T-helper 1 cell treated with Interleukin-12 subunit alpha and Interleukin-12 subunit beta and Interleukin-4 antibody, amounts not matched to agents 30 μg/mL and 1 μg/mL, for 36 hours (primary cell): ENCODE data around the gene TBC1D16.

Source experiments
- H3K27ac Mint-ChIP-seq: one replicate; pipeline ENCODE4 v1.8.0; 2021; ENCODE audit warnings: mild to moderate bottlenecking, mixed read lengths
- H3K27me3 Mint-ChIP-seq: one replicate; pipeline ENCODE4 v1.8.0; 2021; ENCODE audit warnings: low read depth, mixed read lengths
- H3K36me3 Mint-ChIP-seq: one replicate; pipeline ENCODE4 v1.8.0; 2021; ENCODE audit warnings: low read depth, mixed read lengths
- H3K4me1 Mint-ChIP-seq: one replicate; pipeline ENCODE4 v1.8.0; 2021; ENCODE audit warnings: low read depth, mixed read lengths
- H3K4me3 Mint-ChIP-seq: one replicate; pipeline ENCODE4 v1.8.0; 2021; ENCODE audit warnings: mild to moderate bottlenecking, moderate library complexity, mixed read lengths
- H3K9me3 Mint-ChIP-seq: one replicate; pipeline ENCODE4 v1.8.0; 2021; ENCODE audit warnings: mixed read lengths

The TBC1D16 gene

DNA sequence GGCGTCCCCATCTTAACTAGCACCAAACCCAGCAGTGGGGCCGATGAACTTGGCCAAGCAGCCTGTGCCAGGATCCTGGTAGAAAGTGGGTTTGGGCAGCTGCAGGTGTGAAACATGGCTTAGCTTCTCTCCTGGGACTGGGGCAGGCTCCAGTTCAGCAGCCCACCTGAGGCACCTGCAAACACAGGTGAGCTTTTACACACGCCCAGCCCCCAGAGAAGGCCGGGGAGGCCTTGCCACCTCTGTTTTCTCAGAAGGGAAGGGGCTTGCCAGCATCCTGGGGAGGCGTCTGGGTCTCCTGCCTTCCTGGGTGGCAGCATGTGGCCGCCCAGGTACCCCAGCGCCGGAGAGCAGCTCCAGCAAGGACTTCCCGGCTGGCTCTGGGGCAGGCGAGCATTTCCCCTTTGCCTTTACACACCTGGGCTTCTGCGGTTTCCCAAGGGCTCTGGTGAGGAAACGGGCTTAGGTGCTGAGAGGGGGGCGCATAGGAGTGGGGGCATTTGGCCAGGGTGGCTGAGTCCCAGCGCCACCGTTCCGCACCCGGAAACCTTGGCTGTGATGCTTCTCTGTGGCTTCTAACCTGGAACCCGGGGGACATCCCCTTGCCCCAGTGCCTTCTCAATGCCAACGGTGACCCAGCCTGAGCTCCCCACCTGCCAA lies 114.8 kb downstream of the TBC1D16 start:
- Mint-ChIP-seq H3K9me3 (no peaks in the 10 kb centered on the region), H3K4me3 (no peak overlapping the region), H3K36me3 (no peaks in the 10 kb centered on the region), H3K27me3 (no peaks in the 10 kb centered on the region), H3K4me1 (peaks cover 2% of the 10 kb centered on the region), H3K27ac (no peak overlapping the region)

DNA sequence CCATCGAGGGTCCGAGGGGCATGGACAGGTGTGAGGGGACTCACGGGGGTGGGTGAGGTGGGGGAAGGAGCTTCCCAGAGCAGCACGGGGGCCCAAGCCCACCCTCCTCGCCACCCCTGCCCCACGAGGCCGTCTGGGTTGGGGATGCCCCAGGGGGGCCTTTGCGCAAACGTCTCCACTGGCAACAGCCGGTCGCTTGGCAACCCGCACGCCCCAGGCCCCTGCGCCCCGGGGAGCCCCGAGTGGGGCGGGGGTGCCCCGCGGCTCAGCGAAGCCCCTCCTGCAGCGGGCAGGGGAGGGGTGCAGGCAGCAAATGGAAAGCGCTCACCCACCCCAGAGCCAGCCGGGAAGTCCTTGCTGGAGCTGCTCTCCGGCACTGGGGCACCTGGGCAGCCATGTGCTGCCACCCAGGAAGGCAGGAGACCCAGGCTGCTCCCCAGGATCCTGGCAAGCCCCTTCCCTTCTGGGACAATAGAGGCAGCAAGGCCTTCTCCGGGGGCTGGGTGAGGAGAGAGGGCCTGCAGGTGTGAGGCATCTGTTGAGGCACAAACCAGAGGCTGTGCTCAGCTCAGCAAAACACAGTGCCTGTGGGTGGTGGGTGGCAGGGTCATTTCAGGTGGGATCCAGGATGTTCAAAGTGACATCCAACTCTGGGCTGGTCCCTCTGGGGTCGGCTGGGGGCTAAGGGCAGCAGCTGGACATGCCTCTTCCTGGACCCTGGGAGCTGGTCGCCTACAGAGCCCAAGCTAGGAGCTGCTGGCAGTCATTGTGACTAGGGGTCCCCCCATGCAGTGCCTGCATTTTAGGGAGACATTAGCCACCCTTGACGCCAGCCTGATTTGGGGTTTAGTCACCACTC lies 115.6 kb downstream of the TBC1D16 start:
- Mint-ChIP-seq H3K27me3 (no peaks in the 10 kb centered on the region), H3K4me1 (peaks cover under 1% of the 10 kb centered on the region), H3K36me3 (no peaks in the 10 kb centered on the region), H3K4me3 (no peak overlapping the region), H3K9me3 (no peaks in the 10 kb centered on the region), H3K27ac (no peak overlapping the region)

DNA sequence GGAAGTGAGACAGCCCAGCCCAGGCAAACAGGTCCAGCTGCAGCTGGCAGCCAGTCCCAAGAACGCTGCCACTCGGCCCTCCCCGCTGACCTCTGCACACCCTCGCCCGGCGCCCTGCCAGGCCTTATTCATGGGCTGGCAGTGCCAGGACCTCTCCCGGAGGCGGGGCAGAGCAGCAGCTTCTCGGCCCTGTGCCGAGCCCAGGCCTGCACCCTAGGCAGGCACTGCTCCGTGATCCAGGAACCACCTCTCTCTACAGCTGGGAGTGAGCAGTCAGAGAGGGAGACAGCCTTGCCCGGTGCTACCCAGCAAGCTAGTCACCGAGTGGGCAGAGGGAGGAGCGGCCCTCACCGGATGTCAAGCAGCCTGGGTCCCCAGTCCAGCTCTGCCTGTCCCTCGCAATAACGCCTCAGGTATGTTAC lies 116.5 kb downstream of the TBC1D16 start:
- Mint-ChIP-seq H3K36me3 (no peaks in the 10 kb centered on the region), H3K27me3 (no peaks in the 10 kb centered on the region), H3K9me3 (no peaks in the 10 kb centered on the region), H3K4me1 (no peaks in the 10 kb centered on the region), H3K4me3 (no peak overlapping the region), H3K27ac (no peak overlapping the region)

DNA sequence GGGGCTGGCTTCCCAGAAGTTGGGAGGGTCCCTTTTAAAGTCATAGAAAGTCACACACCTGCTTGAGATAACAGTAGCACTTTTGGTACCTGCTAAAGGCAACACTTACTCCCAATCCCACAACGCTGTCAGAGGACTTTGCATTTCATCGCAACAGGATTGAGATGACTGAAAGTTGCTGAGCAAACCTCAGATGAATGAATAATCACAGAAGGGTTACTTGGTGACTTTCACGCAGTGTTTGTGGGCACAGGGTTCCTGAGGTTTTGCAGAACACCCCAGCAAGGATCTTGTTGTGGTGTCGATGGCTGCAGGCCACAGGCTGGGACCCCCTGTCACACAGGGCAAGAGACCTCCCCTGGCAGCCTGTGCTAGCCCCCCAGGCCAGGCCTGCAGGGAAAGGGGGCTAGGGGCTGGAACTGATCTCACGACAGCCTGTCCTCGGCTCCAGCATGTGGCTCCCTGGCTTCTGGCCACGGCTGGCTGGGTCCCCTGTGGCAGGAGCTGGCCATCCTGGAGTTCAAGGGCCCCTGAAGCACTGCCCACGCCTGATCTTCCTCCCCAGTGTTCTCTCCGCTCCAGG lies 117.0 kb downstream of the TBC1D16 start:
- H3K4me3 Mint-ChIP-seq, result no peak overlapping the region

DNA sequence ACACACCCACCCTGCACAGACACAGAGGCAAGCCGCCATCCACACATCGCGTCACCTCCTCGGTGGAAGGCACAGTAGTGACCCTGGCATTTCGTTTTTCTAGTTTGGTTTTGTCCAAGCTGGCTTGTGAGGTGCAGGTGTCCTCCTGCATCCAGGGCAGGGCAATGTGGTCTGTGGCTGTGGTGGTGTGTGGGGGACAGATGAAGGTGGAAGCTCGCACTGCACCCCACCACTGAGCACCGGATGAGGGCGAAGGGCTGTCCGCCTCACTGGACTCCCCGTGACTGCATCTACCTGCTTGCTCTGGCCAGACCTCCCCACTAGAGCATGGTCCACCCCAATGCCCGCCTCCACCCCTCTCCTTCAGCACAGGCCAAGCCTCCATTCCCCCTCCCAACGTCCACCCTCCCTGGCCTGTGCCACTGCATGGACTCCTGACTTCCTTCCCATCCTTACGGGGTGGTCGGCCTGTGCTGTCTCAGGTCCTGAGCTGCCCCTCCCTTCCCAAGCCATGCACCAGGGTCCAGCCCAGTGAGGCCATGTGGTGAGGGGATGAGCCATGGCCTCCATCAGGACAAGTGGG lies 117.7 kb downstream of the TBC1D16 start:
- no peak overlapping the region for H3K4me3 Mint-ChIP-seq
- H3K27ac Mint-ChIP-seq, result no peak overlapping the region

More for the DNA sequence above, 117.0 kb downstream of the TBC1D16 start:
- Mint-ChIP-seq H3K4me1 (no peaks in the 10 kb centered on the region), H3K27me3 (no peaks in the 10 kb centered on the region), H3K36me3 (no peaks in the 10 kb centered on the region), H3K27ac (no peak overlapping the region), H3K9me3 (no peaks in the 10 kb centered on the region)

DNA sequence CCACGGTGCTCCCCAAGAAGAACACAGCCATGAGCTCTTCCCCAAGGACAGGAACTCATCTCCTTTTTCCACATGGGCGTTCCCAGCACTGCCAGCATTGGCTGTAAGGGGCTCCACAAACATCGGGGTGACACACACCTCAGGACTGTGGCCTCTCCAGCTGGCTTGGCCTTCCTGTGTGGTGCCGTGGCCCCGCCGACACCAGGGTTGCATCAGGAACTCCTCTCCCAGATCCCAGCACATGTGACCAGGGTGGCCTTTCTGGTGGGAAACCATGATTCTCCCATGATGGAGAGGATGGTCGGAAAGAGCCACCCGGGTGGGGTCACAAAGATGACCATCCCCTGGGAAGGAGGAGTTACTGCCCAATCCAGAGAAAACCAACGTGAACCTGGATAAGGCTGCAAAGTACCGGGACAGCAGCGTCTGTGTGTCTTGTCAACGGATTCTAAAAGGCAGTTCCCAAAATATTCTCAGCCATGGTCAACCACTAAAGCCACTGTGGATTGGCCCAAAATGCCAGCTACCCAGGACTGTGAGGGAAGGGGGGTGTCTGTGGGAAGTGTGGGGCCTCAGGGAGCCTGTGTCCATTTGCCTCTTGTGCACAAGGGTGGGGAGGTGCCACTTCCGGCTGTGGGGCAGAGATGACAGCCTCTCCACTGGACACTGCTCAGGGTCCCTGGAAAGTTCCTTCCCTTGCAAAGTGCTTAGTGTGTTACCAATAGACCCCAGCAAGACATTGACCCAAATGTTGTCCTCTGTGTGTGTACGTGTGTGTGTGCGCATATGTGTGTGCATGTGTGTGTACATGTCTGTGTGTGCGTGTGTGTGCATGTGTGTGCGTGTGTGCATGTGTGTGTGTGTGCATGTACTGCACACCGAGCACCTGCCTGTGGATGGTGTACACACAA lies 118.4 kb downstream of the TBC1D16 start:
- H3K4me1 Mint-ChIP-seq, result no peaks in the 10 kb centered on the region
- no peaks in the 10 kb centered on the region for H3K27me3 Mint-ChIP-seq
- H3K4me3 Mint-ChIP-seq, result no peak overlapping the region
- no peak overlapping the region for H3K27ac Mint-ChIP-seq
- H3K36me3 Mint-ChIP-seq, result no peaks in the 10 kb centered on the region
- no peaks in the 10 kb centered on the region for H3K9me3 Mint-ChIP-seq

More for the DNA sequence above, 117.7 kb downstream of the TBC1D16 start:
- Mint-ChIP-seq H3K9me3 (no peaks in the 10 kb centered on the region), H3K4me1 (no peaks in the 10 kb centered on the region), H3K27me3 (no peaks in the 10 kb centered on the region), H3K36me3 (no peaks in the 10 kb centered on the region)

DNA sequence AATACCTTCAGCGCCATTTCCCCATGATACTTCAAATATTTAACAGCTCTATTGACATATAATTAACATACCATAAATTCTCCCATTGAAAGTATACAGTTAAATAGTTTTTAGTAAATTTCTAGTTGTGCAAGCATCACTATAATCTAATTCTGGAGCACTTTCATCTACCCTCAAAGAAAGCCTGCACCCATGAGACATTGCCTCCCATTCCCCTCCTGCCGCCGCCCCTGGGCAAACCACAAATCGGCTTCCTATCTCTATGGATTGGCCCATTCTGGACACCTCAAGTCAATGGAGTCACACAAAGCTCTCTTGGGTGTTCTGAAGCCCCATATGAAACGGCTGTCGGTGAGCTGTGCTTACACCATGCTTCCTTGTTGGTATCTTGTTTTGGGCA lies 119.2 kb downstream of the TBC1D16 start:
- H3K9me3 Mint-ChIP-seq, result no peaks in the 10 kb centered on the region
- no peak overlapping the region for H3K27ac Mint-ChIP-seq
- no peak overlapping the region for H3K4me3 Mint-ChIP-seq
- no peaks in the 10 kb centered on the region for H3K36me3 Mint-ChIP-seq
- no peaks in the 10 kb centered on the region for H3K27me3 Mint-ChIP-seq
- no peaks in the 10 kb centered on the region for H3K4me1 Mint-ChIP-seq

DNA sequence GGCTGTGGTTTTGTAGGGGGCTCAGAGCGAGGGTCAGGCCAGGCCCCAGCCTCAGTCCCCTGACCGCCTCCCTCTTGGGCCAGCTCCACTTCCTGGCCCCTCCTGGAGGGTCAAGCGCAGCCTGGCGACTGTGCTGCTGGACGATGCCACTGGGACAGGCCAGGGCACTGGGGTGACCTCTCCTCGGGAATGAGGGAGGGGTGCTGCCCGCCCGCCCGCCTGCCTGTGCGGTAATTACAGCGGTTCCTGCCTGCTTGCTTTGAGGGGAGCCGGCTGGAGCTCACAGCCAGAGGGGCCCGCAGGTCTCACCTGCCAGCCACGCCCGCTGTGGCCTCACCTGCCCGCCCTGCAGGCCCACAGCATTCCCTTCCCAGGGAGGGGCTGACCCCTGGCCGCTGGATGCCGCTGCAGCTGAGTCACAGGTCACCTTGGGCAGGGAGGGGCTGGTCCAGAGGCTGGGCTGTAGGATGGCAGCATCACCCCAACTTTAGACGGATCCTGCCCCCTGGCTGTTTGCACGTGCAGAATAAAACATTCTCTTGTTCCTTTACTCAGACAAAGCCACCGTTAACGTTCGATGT lies 119.7 kb downstream of the TBC1D16 start:
- no peak overlapping the region for H3K27ac Mint-ChIP-seq
- H3K9me3 Mint-ChIP-seq, result no peaks in the 10 kb centered on the region
- H3K4me1 Mint-ChIP-seq, result no peaks in the 10 kb centered on the region
- no peaks in the 10 kb centered on the region for H3K36me3 Mint-ChIP-seq
- no peaks in the 10 kb centered on the region for H3K27me3 Mint-ChIP-seq
- no peak overlapping the region for H3K4me3 Mint-ChIP-seq

DNA sequence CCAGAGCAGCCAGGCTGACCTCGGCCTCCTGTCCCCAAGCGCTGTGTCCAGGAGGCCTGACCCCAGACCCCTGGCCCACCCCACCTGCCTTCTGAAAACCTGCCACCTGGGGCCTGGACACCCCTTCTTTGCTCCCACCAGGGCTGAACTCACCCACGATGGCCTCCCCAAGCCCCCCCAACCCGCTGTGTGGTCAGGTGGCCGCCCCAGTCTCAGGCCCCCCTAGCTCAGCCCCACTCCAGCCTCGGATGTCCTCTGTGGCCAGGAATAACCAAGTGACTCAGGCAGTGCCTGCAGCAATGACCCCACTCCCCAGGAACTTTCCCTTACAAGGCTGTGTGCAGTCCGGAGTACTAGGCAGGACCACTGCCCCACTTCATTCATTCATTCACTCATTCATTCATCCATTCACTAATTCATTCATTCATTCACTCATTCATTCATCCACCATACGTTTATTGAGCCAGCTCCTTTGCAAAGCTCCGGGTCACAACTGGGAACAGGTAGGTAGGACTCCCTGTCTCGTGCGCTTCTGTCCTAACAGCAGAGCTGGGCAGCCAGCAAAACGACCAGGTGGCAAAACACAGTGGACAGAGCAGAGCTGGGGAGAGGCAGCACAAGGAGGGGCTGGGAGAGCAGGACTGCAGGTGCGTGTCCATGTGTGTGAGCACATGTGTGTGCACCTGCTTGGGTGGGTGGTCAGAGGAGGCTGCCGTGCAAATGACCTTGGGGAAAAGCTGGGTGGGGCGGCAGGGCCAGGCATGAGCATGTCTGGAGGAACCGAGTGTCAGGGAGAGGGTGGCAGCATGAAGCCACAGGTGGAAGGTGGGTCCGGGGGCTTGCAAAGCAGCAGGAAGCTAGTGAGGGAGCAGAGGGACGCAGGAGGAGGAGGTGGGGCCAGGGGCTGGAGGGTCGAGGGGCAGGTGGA lies 120.6 kb downstream of the TBC1D16 start:
- no peaks in the 10 kb centered on the region for H3K9me3 Mint-ChIP-seq
- no peak overlapping the region for H3K27ac Mint-ChIP-seq
- no peaks in the 10 kb centered on the region for H3K4me1 Mint-ChIP-seq
- no peak overlapping the region for H3K4me3 Mint-ChIP-seq
- H3K27me3 Mint-ChIP-seq, result no peaks in the 10 kb centered on the region
- no peaks in the 10 kb centered on the region for H3K36me3 Mint-ChIP-seq

DNA sequence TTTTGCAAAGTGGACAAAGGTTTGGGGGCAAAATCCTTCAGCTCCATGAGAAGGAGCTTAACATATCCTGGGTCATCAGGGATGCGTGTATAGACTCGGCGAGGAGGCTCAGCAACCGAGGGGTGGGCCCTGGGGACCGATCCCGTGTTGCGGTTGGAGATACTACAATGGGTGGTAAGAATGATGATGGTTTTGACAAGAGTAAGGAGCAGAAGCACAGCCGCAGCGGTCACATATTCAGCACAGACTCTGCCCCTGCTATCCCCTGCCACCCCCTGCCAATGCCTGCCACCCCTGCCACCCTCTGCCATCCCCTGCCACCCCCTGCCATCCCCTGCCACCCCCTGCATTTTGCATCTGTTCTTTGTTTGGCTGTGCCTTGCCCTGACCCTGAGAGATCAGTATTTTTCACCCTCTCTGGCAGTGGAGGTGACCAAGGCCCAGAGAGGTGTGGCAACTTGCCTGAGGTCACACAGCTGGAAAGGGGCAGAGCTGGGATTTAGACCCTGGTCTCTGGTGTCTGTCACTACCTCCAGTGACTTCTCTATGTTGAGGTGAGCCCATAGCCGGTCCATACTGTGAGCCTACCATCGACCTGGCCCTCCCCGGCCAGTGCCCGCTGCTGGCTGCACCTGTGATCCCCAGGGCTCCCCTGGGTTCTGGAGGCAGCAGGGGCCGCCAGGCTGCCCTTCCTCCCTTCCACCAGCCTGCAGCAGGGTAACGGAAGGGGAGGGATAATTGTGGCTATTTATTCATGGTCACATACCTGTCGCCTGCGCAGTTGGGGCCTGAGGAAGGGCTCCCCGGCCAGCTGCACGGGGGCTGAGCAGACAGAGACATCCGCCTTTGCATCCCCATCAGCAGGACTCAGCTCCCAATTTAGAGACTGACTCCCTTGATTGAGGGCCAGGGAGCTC lies 121.5 kb downstream of the TBC1D16 start:
- Mint-ChIP-seq H3K36me3 (no peaks in the 10 kb centered on the region), H3K27me3 (no peaks in the 10 kb centered on the region), H3K9me3 (no peaks in the 10 kb centered on the region), H3K4me3 (no peak overlapping the region), H3K27ac (no peak overlapping the region), H3K4me1 (no peaks in the 10 kb centered on the region)

DNA sequence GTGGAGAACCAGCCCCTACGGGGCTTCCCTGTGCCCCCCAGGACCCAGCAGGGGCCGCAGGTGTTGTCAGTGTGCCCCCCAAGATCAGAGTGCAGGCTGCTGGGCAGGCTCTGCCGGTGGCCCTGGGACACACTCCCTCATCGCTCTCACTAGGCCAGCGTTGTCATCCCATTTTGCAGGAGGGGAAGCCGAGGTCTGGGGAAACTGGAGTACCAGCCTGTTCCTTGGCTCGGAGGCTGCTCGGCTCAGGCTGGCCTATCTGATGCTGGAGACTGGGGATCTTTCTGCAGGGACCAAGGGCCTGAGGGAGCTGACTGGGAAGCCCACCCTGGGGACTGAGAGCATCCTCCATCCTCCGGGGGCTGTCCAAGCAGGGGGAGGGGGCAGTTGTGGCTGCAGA lies 122.2 kb downstream of the TBC1D16 start:
- no peak overlapping the region for H3K27ac Mint-ChIP-seq
- no peaks in the 10 kb centered on the region for H3K4me1 Mint-ChIP-seq
- H3K4me3 Mint-ChIP-seq, result no peak overlapping the region
- H3K9me3 Mint-ChIP-seq, result no peaks in the 10 kb centered on the region
- no peaks in the 10 kb centered on the region for H3K27me3 Mint-ChIP-seq
- no peaks in the 10 kb centered on the region for H3K36me3 Mint-ChIP-seq
